ENCODE data around the gene PRAMEF9.
"Not testable (repeated sequence)": the region's sequence is repeated elsewhere in the genome, so short reads cannot be mapped to it uniquely, and the experiment has no call there.

- TF ChIP-seq CTCF, POLR2A (IDR thresholded peaks at IDR 0.05): not testable (repeated sequence)
These were observed 6.1 kb upstream of the PRAMEF9 start, which contains the start of gene HNRNPCL4 for GRCh38 chr1:13165531-13165930.
